BE2C (cell line): ENCODE results near the gene HSF5.

Experiments used
- DNase-seq: peaks from one replicate; pipeline ENCODE4 v3.0.0-alpha.2; 2020
- H3K27me3 ChIP-seq: fragments of 250-450 bp; sonication (Bioruptor Pico); 2 replicates; pipeline ENCODE4 v1.5.1; 2020; ENCODE audit warnings: mild to moderate bottlenecking
- H3K36me3 ChIP-seq: fragments of 250-450 bp; sonication (Bioruptor Pico); 2 replicates; pipeline ENCODE4 v1.5.1; 2020; ENCODE audit warnings: mild to moderate bottlenecking
- H3K4me1 ChIP-seq: fragments of 250-450 bp; sonication (Bioruptor Pico); 2 replicates; pipeline ENCODE4 v1.5.1; 2020
- H3K4me3 ChIP-seq: 2 replicates; pipeline ENCODE4 v1.5.1; 2011; ENCODE audit warnings: low read depth, low read length
- H3K9me3 ChIP-seq: fragments of 250-450 bp; sonication (Bioruptor Pico); 2 replicates; pipeline ENCODE4 v1.5.1; 2020
- CTCF ChIP-seq: IDR thresholded peaks from 2 replicates; pipeline ENCODE4 v1.5.1; 2012; ENCODE audit warnings: mild to moderate bottlenecking, low read depth, low read length

Gene HSF5

GRCh38 chr17:58381124-58382035, 106.8 kb downstream of the HSF5 start:
- Histone ChIP-seq H3K4me1 (no peaks in the 10 kb centered on the region), H3K27me3 (peaks cover 79% of the 10 kb centered on the region), H3K9me3 (no peaks in the 10 kb centered on the region), H3K36me3 (no peaks in the 10 kb centered on the region), H3K4me3 (no peak overlapping the region)
- no peak for TF ChIP-seq CTCF
- no peak for DNase-seq

GRCh38 chr17:58380207-58381123, 107.7 kb downstream of the HSF5 start:
- H3K4me3 ChIP-seq: no peak overlapping the region
- no peaks in the 10 kb centered on the region for H3K4me1 ChIP-seq
- TF ChIP-seq CTCF: no peak
- no peak for DNase-seq
- no peaks in the 10 kb centered on the region for H3K9me3 ChIP-seq
- H3K27me3 ChIP-seq: peaks cover 77% of the 10 kb centered on the region
- no peaks in the 10 kb centered on the region for H3K36me3 ChIP-seq

GRCh38 chr17:58379511-58379824, 108.7 kb downstream of the HSF5 start:
- no peak overlapping the region for H3K4me3 ChIP-seq
- no peaks in the 10 kb centered on the region for H3K4me1 ChIP-seq
- no peak for DNase-seq
- H3K36me3 ChIP-seq: no peaks in the 10 kb centered on the region
- H3K9me3 ChIP-seq: no peaks in the 10 kb centered on the region
- no peak for TF ChIP-seq CTCF
- H3K27me3 ChIP-seq: peaks cover 77% of the 10 kb centered on the region

GRCh38 chr17:58378733-58379510, 109.3 kb downstream of the HSF5 start:
- Histone ChIP-seq H3K4me3 (no peak overlapping the region), H3K9me3 (no peaks in the 10 kb centered on the region), H3K27me3 (peaks cover 73% of the 10 kb centered on the region), H3K4me1 (no peaks in the 10 kb centered on the region), H3K36me3 (no peaks in the 10 kb centered on the region)
- no peak for DNase-seq
- no peak for TF ChIP-seq CTCF

- Histone ChIP-seq H3K4me3 (no peak overlapping the region), H3K27me3 (peaks cover 63% of the 10 kb centered on the region), H3K36me3 (no peaks in the 10 kb centered on the region), H3K4me1 (no peaks in the 10 kb centered on the region), H3K9me3 (no peaks in the 10 kb centered on the region)
- no peak for DNase-seq
- TF ChIP-seq CTCF: no peak
These were observed 110.5 kb downstream of the HSF5 start for GRCh38 chr17:58377661-58378060.
